Right atrium auricular region (tissue), 2 donors: ENCODE results near the gene SPTLC2. TPM values are rescaled to one million over a fixed set of nuclear protein-coding genes. Genes with fewer than 3 reads are reported as not detected.

Experiments
- DNase-seq: peaks from one replicate; pipeline ENCODE4 v3.0.0-alpha.2; 2019; ENCODE audit warnings: low spot score
- H3K27ac ChIP-seq, 2 donors: fragments of 200-600 bp; sonication (generic); 1 replicate in 1 of 2; 2 replicates in 1 of 2; pipeline ENCODE4 v1.5.1; 2016 to 2019
- H3K27me3 ChIP-seq, 2 donors: fragments of 200-600 bp; sonication (generic); one replicate each; pipeline versions ENCODE4 v1.5.1 to v1.6.0; 2017 to 2019
- H3K36me3 ChIP-seq: fragments of 200-600 bp; sonication (generic); one replicate; pipeline ENCODE4 v1.5.1; 2016
- H3K4me1 ChIP-seq, 2 donors: fragments of 200-600 bp; sonication (generic); one replicate each; pipeline versions ENCODE4 v1.5.1 to v1.6.0; 2017 to 2019
- H3K4me3 ChIP-seq, 2 donors: fragments of 200-600 bp; sonication (generic); 1 replicate in 1 of 2; 2 replicates in 1 of 2; pipeline ENCODE4 v1.5.1; 2017 to 2019; ENCODE audit warnings: mild to moderate bottlenecking in 1 of 2, moderate library complexity in 1 of 2
- H3K9me3 ChIP-seq, 2 donors: fragments of 200-600 bp; sonication (generic); one replicate each; pipeline ENCODE4 v1.5.1; 2019
- CTCF ChIP-seq, 2 donors: fragments of 200-600 bp; sonication (generic); IDR thresholded peaks; one replicate each; pipeline ENCODE4 v1.5.1; 2019; ENCODE audit warnings: antibody characterized with exemption in 2 of 2
- total RNA-seq, 2 donors: library from RNA; depleted of rRNA; stranded (reverse); fragments of >200 nt; gene quantifications; one replicate each; pipeline ENCODE4 v1.1.0, GENCODE V29; 2016

The SPTLC2 gene
- total RNA-seq, 2 donors from 2014 or later, result 11.3 to 14.0 TPM

- H3K36me3 ChIP-seq, result peaks cover 22% of the 10 kb centered on the region
- H3K4me3 ChIP-seq, result no peak overlapping the region
- DNase-seq, result no peak
- TF ChIP-seq CTCF (IDR thresholded peaks at IDR 0.05), result no peak
- no peak overlapping the region for H3K27ac ChIP-seq
- H3K4me1 ChIP-seq, result no peaks in the 10 kb centered on the region
- no peaks in the 10 kb centered on the region for H3K9me3 ChIP-seq
- no peaks in the 10 kb centered on the region for H3K27me3 ChIP-seq
Measured at GRCh38 chr14:77520555-77520954, 95.9 kb downstream of the SPTLC2 start.

GRCh38 chr14:77516126-77516525, 100.3 kb downstream of the SPTLC2 start:
- no peak for DNase-seq
- no peak overlapping the region for H3K27ac ChIP-seq
- H3K9me3 ChIP-seq, result no peaks in the 10 kb centered on the region
- H3K36me3 ChIP-seq, result peaks cover 39% of the 10 kb centered on the region
- TF ChIP-seq CTCF (IDR thresholded peaks at IDR 0.05), result no peak
- no peak overlapping the region for H3K4me3 ChIP-seq
- H3K27me3 ChIP-seq, result no peaks in the 10 kb centered on the region
- no peaks in the 10 kb centered on the region for H3K4me1 ChIP-seq

GRCh38 chr14:77511486-77512162, 104.8 kb downstream of the SPTLC2 start:
- Histone ChIP-seq H3K4me1 (no peaks in the 10 kb centered on the region), H3K27ac (no peak overlapping the region), H3K27me3 (no peaks in the 10 kb centered on the region), H3K9me3 (no peaks in the 10 kb centered on the region), H3K36me3 (peaks cover 22% of the 10 kb centered on the region), H3K4me3 (no peak overlapping the region)
- no peak for DNase-seq
- no peak for TF ChIP-seq CTCF (IDR thresholded peaks at IDR 0.05)

- Histone ChIP-seq H3K4me3 (no peak overlapping the region), H3K36me3 (peaks cover 17% of the 10 kb centered on the region), H3K27me3 (no peaks in the 10 kb centered on the region), H3K4me1 (no peaks in the 10 kb centered on the region), H3K9me3 (no peaks in the 10 kb centered on the region), H3K27ac (no peak overlapping the region)
- DNase-seq, result no peak
- no peak for TF ChIP-seq CTCF (IDR thresholded peaks at IDR 0.05)
Measured at GRCh38 chr14:77509366-77509765, 107.1 kb downstream of the SPTLC2 start.

- no peak for DNase-seq
- no peak overlapping the region for H3K27ac ChIP-seq
- no peak overlapping the region for H3K4me3 ChIP-seq
- no peaks in the 10 kb centered on the region for H3K9me3 ChIP-seq
- no peaks in the 10 kb centered on the region for H3K4me1 ChIP-seq
- peaks cover 12% of the 10 kb centered on the region for H3K36me3 ChIP-seq
- TF ChIP-seq CTCF (IDR thresholded peaks at IDR 0.05), result no peak
- no peaks in the 10 kb centered on the region for H3K27me3 ChIP-seq
Measured at GRCh38 chr14:77508876-77509275, 107.6 kb downstream of the SPTLC2 start.

- DNase-seq, result no peak
- TF ChIP-seq CTCF (IDR thresholded peaks at IDR 0.05), result no peak
- H3K36me3 ChIP-seq, result peaks cover 12% of the 10 kb centered on the region
Measured at GRCh38 chr14:77508249-77508648, 108.2 kb downstream of the SPTLC2 start.

More at GRCh38 chr14:77508249-77508648, 108.2 kb downstream of the SPTLC2 start:
- peaks cover 0 to 5% of the 10 kb centered on the region in 2 donors for H3K9me3 ChIP-seq
- H3K27ac ChIP-seq, result no peak overlapping the region
- H3K4me1 ChIP-seq, result no peaks in the 10 kb centered on the region
- H3K27me3 ChIP-seq, result no peaks in the 10 kb centered on the region
- H3K4me3 ChIP-seq, result no peak overlapping the region
